ENCODE results near the gene TIRAP. TPM values are rescaled to one million over a fixed set of nuclear protein-coding genes. Genes with fewer than 3 reads are reported as not detected.

The TIRAP gene
- total RNA-seq, 1 donor from 2014 or later, result 16.9 TPM

GRCh38 chr11:126265811-126266210 is 17.1 kb upstream of the TIRAP start:
- no peak for DNase-seq (ENCODE audit: extremely low spot score in 2 of 2)
- intact Hi-C loops (cut with DNase I), result loop anchor here (10.0 kb wide), 1 partner anchor 51 kb away; the partner anchor contains the start of genes FAM118B and RPUSD4
- TF ChIP-seq POLR2AphosphoS5 (IDR thresholded peaks at IDR 0.05; ENCODE audit: insufficient read depth in 1 of 2, low read depth in 1 of 2) (no peak), CTCF (IDR thresholded peaks at IDR 0.05) (no peak), POLR2A (IDR thresholded peaks at IDR 0.05) (no peak)
- Histone ChIP-seq H3K27me3 (no peaks in the 10 kb centered on the region), H3K27ac (no peak overlapping the region), H3K4me3 (no peak overlapping the region), H3K4me1 (peaks cover 21% of the 10 kb centered on the region), H3K36me3 (peaks cover 0 to 52% of the 10 kb centered on the region in 2 donors), H3K9me3 (no peaks in the 10 kb centered on the region)

GRCh38 chr11:126267650-126268049 is 15.2 kb upstream of the TIRAP start:
- H3K27me3 ChIP-seq, result no peaks in the 10 kb centered on the region
- TF ChIP-seq CTCF (IDR thresholded peaks at IDR 0.05), result no peak
- no peak for TF ChIP-seq POLR2AphosphoS5 (IDR thresholded peaks at IDR 0.05; ENCODE audit: insufficient read depth in 1 of 2, low read depth in 1 of 2)
- no peak for TF ChIP-seq POLR2A (IDR thresholded peaks at IDR 0.05)
- DNase-seq (ENCODE audit: extremely low spot score in 2 of 2), result no peak
- H3K27ac ChIP-seq, result peak overlapping the region; percentile 92
- peak overlapping the region; percentile 87 to 92 for H3K4me3 ChIP-seq
- peaks cover 21% of the 10 kb centered on the region for H3K4me1 ChIP-seq
- no peaks in the 10 kb centered on the region for H3K9me3 ChIP-seq
- intact Hi-C loops (cut with DNase I), result loop anchor here (10.0 kb wide), 1 partner anchor 53 kb away; the partner anchor contains the start of genes FAM118B and RPUSD4
- H3K36me3 ChIP-seq, result peaks cover 0 to 45% of the 10 kb centered on the region in 2 donors

GRCh38 chr11:126268361-126268707 is 14.6 kb upstream of the TIRAP start:
- TF ChIP-seq POLR2AphosphoS5 (IDR thresholded peaks at IDR 0.05; ENCODE audit: insufficient read depth in 1 of 2, low read depth in 1 of 2) (no peak), CTCF (IDR thresholded peaks at IDR 0.05) (no peak), POLR2A (IDR thresholded peaks at IDR 0.05) (no peak)
- Histone ChIP-seq H3K4me3 (peak overlapping the region; percentile 87 to 92), H3K4me1 (peaks cover 21% of the 10 kb centered on the region), H3K9me3 (no peaks in the 10 kb centered on the region), H3K27me3 (no peaks in the 10 kb centered on the region), H3K27ac (peak overlapping the region; percentile 92), H3K36me3 (peaks cover 0 to 38% of the 10 kb centered on the region in 2 donors)
- DNase-seq (ENCODE audit: extremely low spot score in 2 of 2), result no peak
- intact Hi-C loops (cut with DNase I), result loop anchor here (10.0 kb wide), 1 partner anchor 54 kb away; the partner anchor contains the start of genes FAM118B and RPUSD4

GRCh38 chr11:126268708-126269579 is 13.9 kb upstream of the TIRAP start, which contains the start of the genes FOXRED1 and SRPRA:
FOXRED1 (plus strand) TSS chr11:126269154; CDS start chr11:126269207, 53 bp downstream.
SRPRA (minus strand) TSS chr11:126268895; CDS start chr11:126268804, 91 bp downstream.
- DNase-seq (ENCODE audit: extremely low spot score in 2 of 2), result peak; percentile 99
- Histone ChIP-seq H3K4me1 (peaks cover 21% of the 10 kb centered on the region), H3K36me3 (peaks cover 0 to 37% of the 10 kb centered on the region in 2 donors), H3K27me3 (no peaks in the 10 kb centered on the region), H3K4me3 (peak within 1 kb of the TSS; percentile 87 to 92), H3K9me3 (no peaks in the 10 kb centered on the region), H3K27ac (peak within 1 kb of the TSS; percentile 92)
- TF ChIP-seq POLR2AphosphoS5 (IDR thresholded peaks at IDR 0.05; ENCODE audit: insufficient read depth in 1 of 2, low read depth in 1 of 2) (peak; percentile 96), CTCF (IDR thresholded peaks at IDR 0.05) (no peak), POLR2A (IDR thresholded peaks at IDR 0.05) (peak in 1 of 2 donors; percentile 70)
- intact Hi-C loops (cut with DNase I), result loop anchor here (10.0 kb wide), 1 partner anchor 54 kb away; the partner anchor contains the start of genes FAM118B and RPUSD4

All from vagina (tissue), 2 donors.